ENCODE results near the gene GNAO1. TPM values are rescaled to one million over a fixed set of nuclear protein-coding genes. Genes with fewer than 3 reads are reported as not detected.

The GNAO1 gene
- total RNA-seq, 1 donor from 2014 or later, result 15.4 TPM

DNA sequence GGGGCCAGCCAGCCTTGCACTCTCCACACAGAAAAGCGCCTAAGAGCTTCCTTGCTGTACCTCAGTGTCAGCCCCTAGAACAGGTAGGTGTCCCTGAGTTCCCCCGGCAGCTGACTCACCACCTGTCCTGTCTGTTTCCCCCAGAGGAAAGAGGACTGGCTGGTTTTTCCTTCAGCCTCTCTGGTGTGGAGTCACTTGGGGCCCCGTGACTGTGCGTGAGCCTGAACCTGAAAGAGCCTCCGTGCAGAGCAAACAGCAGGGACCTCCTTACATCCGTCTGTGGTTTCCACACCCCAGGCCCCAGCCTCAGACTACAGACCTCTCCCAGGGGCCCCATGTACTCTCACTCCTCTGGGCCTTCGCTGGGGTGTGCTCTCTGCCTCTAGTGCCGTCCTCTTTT, 87.8 kb downstream of the GNAO1 start:
- peaks cover 16% of the 10 kb centered on the region for H3K4me1 ChIP-seq
- H3K27me3 ChIP-seq (ENCODE audit: low read depth), result no peaks in the 10 kb centered on the region
- TF ChIP-seq, protein P1, sequence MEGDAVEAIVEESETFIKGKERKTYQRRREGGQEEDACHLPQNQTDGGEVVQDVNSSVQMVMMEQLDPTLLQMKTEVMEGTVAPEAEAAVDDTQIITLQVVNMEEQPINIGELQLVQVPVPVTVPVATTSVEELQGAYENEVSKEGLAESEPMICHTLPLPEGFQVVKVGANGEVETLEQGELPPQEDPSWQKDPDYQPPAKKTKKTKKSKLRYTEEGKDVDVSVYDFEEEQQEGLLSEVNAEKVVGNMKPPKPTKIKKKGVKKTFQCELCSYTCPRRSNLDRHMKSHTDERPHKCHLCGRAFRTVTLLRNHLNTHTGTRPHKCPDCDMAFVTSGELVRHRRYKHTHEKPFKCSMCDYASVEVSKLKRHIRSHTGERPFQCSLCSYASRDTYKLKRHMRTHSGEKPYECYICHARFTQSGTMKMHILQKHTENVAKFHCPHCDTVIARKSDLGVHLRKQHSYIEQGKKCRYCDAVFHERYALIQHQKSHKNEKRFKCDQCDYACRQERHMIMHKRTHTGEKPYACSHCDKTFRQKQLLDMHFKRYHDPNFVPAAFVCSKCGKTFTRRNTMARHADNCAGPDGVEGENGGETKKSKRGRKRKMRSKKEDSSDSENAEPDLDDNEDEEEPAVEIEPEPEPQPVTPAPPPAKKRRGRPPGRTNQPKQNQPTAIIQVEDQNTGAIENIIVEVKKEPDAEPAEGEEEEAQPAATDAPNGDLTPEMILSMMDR (IDR thresholded peaks at IDR 0.05; ENCODE audit: borderline replicate concordance), result no peak
- H3K27ac ChIP-seq (replicated peaks), result no peak overlapping the region
- H3K36me3 ChIP-seq, result no peaks in the 10 kb centered on the region
- no peak for DNase-seq
- H3K4me3 ChIP-seq, result no peak overlapping the region
- H3K9me3 ChIP-seq (replicated peaks), result no peaks in the 10 kb centered on the region
- intact Hi-C loops (cut with micrococcal nuclease), result no loop called here

DNA sequence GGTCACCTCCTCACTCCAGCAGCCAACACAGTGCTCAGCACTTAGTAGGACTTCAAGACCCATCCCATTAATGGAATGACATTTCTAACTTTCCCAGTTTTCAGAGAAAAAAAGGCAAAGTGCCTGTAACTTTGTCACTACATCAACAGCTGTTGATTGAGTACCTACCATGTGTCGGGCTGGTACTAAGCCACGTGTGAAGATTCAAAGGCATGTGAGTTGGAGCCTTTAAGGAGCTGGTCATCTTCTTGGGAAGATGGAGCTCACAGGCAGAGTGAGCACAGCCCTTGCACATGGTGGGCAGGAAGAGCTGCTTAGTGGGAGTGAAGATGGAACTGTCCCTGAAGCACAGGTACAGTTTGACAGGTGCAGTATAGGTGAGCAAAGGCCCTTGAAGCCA, 88.6 kb downstream of the GNAO1 start:
- Histone ChIP-seq H3K4me1 (peaks cover 16% of the 10 kb centered on the region), H3K27me3 (ENCODE audit: low read depth) (no peaks in the 10 kb centered on the region), H3K36me3 (no peaks in the 10 kb centered on the region), H3K4me3 (no peak overlapping the region), H3K27ac (replicated peaks) (no peak overlapping the region), H3K9me3 (replicated peaks) (no peaks in the 10 kb centered on the region)
- intact Hi-C loops (cut with micrococcal nuclease), result no loop called here
- TF ChIP-seq, protein P1 (IDR thresholded peaks at IDR 0.05; ENCODE audit: borderline replicate concordance), result no peak
- DNase-seq, result no peak

DNA sequence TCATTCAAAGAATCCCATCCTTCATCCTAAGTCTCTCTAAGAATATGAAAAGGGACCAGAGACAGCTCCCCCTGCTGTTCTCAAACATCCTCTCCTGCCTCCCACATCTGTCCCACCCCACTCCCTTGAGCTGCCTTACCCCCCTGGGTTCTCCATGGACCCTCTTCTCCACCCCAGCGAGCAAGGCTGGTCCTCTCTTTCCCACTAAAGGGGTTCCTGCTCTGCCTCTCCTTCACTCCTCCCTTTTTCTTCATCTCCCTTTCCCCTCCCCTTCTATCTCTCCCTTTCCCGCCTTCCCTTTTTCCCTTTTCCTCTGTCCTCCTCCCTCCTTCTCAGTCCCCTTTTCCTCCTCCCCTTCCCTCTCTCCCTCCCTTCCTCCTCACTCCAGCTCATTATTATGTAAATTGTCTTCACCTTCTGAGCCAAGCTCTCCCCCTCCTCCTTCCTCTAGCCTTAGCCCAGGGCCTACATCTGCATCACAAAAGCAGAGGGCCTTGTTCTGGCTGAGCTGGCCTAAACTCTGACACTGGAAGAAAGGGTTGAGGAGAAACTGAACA, 90.0 kb downstream of the GNAO1 start:
- intact Hi-C loops (cut with micrococcal nuclease), result no loop called here
- no peaks in the 10 kb centered on the region for H3K36me3 ChIP-seq
- TF ChIP-seq, protein P1 (IDR thresholded peaks at IDR 0.05; ENCODE audit: borderline replicate concordance), result peak; percentile 41
- no peak for DNase-seq
- H3K27ac ChIP-seq (replicated peaks), result no peak overlapping the region
- peaks cover 12% of the 10 kb centered on the region for H3K4me1 ChIP-seq
- H3K4me3 ChIP-seq, result no peak overlapping the region
- H3K9me3 ChIP-seq (replicated peaks), result no peaks in the 10 kb centered on the region
- no peaks in the 10 kb centered on the region for H3K27me3 ChIP-seq (ENCODE audit: low read depth)

DNA sequence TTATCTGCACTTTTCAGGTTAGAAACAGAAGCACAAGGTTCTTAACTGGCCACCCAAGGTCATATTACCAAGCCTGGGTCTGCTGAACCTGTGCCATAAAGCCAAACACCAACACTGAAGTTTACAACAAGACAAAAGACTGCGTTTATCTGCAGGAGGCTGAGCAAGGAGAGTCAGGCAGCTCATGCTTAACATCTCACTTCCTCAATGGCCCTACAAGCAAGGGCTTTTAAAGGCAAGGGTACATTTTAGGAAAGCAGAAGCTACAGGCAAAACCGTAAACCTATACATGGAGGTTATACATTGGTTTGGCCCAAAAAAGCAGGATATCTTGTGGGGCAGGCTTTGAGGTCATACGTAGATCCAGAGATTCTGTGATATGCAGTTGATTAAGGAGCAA, 91.2 kb downstream of the GNAO1 start:
- Histone ChIP-seq H3K9me3 (replicated peaks) (no peaks in the 10 kb centered on the region), H3K4me1 (peaks cover under 1% of the 10 kb centered on the region), H3K36me3 (no peaks in the 10 kb centered on the region), H3K27ac (replicated peaks) (no peak overlapping the region), H3K27me3 (ENCODE audit: low read depth) (no peaks in the 10 kb centered on the region), H3K4me3 (no peak overlapping the region)
- DNase-seq, result no peak
- intact Hi-C loops (cut with micrococcal nuclease), result no loop called here
- TF ChIP-seq, protein P1 (IDR thresholded peaks at IDR 0.05; ENCODE audit: borderline replicate concordance), result no peak

DNA sequence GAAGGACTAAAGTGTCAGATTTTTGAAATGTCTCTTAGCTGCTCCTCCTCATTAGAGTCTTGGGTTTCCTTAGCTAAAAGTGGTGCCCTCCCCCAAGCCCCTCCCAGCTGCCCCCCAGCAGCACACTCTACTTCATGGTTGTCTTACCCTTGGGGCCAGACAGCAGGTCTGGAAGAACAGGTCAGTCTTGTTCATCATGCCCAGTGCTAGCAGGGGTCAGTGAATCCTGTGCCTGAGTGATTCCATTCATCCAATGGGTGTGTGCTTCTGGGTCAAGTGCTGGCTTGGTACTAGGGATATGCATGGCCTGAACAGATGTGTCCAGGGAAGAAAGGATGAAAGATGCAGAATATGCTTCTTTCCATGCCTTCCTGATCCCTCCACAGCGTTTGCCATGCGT, 93.2 kb downstream of the GNAO1 start:
- Histone ChIP-seq H3K4me1 (peaks cover 7% of the 10 kb centered on the region), H3K4me3 (no peak overlapping the region), H3K27me3 (ENCODE audit: low read depth) (no peaks in the 10 kb centered on the region), H3K27ac (replicated peaks) (no peak overlapping the region), H3K36me3 (no peaks in the 10 kb centered on the region), H3K9me3 (replicated peaks) (no peaks in the 10 kb centered on the region)
- TF ChIP-seq, protein P1 (IDR thresholded peaks at IDR 0.05; ENCODE audit: borderline replicate concordance), result no peak
- no peak for DNase-seq
- intact Hi-C loops (cut with micrococcal nuclease), result no loop called here

Measured in left ventricle myocardium inferior (tissue), 1 donor.